RWPE1 (cell line): Measurements from ENCODE around the gene PHYHD1.
A peak's percentile ranks its signal among the peaks of the same experiment; 100 is the strongest.

Experiments used
- CTCF ChIA-PET: fragments of 350-600 bp; sonication (Branson Sonifier 250); formaldehyde crosslinking; extraction: SDS; loops from one replicate; lab custom pipeline; 2021; lab: Yijun Ruan, JAX
- POLR2A ChIA-PET: fragments of 400-600 bp; formaldehyde crosslinking; extraction: SDS; loops from one replicate; lab custom pipeline; 2020; ENCODE audit warnings: antibody characterized with exemption; ENCODE audit not compliant: low non-redundant PET; lab: Yijun Ruan, JAX
- DNase-seq: peaks from one replicate; pipeline ENCODE4 v3.0.0; 2012; ENCODE audit warnings: low spot score
- H3K27ac ChIP-seq: fragments of 450-650 bp; 2 replicates; pipeline ENCODE4 v1.5.1; 2017
- CTCF ChIP-seq: fragments of 450-650 bp; conservative IDR thresholded peaks from 2 replicates; pipeline ENCODE4 v1.5.1; 2017; ENCODE audit warnings: low read depth, mild to moderate bottlenecking

PHYHD1 gene

GRCh38 chr9:128899566-128900322 lies 21.0 kb upstream of the PHYHD1 start:
- POLR2A ChIA-PET = no interaction called here
- peak overlapping the region; percentile 99 for H3K27ac ChIP-seq
- TF ChIP-seq CTCF = no peak
- CTCF ChIA-PET = interaction anchor here (0.6 to 2.2 kb wide), 3 partner anchors 9 to 196 kb away, joined by 3 to 9 read pairs (median 4); no protein-coding TSS in a partner anchor
- DNase-seq = peak; percentile 67

- POLR2A ChIA-PET = interaction anchor here (0.6 kb wide), 1 partner anchor 41 kb away, joined by 4 read pairs; no protein-coding TSS in a partner anchor
- CTCF ChIA-PET = interaction anchor here (0.7 to 2.2 kb wide), 2 partner anchors 11 to 19 kb away, joined by 4 to 9 read pairs; partner anchors contain the start of gene PHYHD1
- TF ChIP-seq CTCF = no peak
These were observed 19.4 kb upstream of the PHYHD1 start for GRCh38 chr9:128901379-128901778.

GRCh38 chr9:128901822-128902221 lies 19.0 kb upstream of the PHYHD1 start:
- CTCF ChIA-PET = interaction anchor here (0.7 to 2.2 kb wide), 4 partner anchors 12 to 47 kb away, joined by 3 to 9 read pairs (median 4); partner anchors contain the start of gene PHYHD1
- no peak for DNase-seq
- TF ChIP-seq CTCF = no peak
- H3K27ac ChIP-seq = peak overlapping the region; percentile 99
- POLR2A ChIA-PET = interaction anchor here (0.6 kb wide), 1 partner anchor 41 kb away, joined by 4 read pairs; no protein-coding TSS in a partner anchor

More at GRCh38 chr9:128901379-128901778, 19.4 kb upstream of the PHYHD1 start:
- peak overlapping the region; percentile 99 for H3K27ac ChIP-seq
- no peak for DNase-seq

- TF ChIP-seq CTCF = no peak
- peak overlapping the region; percentile 99 for H3K27ac ChIP-seq
- DNase-seq = peak; percentile 74
- POLR2A ChIA-PET = interaction anchor here (0.5 to 0.9 kb wide), 4 partner anchors 12 to 84 kb away, joined by 3 to 6 read pairs (median 4); partner anchors contain the start of gene ENDOG
- CTCF ChIA-PET = interaction anchor here (0.6 to 1.3 kb wide), 3 partner anchors 26 to 47 kb away, joined by 3 to 4 read pairs (median 3); no protein-coding TSS in a partner anchor
These were observed 18.3 kb upstream of the PHYHD1 start for GRCh38 chr9:128902351-128903078.

- H3K27ac ChIP-seq = peak overlapping the region; percentile 99
- DNase-seq = no peak
- no peak for TF ChIP-seq CTCF
- POLR2A ChIA-PET = interaction anchor here (0.8 to 0.9 kb wide), 2 partner anchors 13 to 85 kb away, joined by 3 to 4 read pairs; partner anchors contain the start of gene ENDOG
- CTCF ChIA-PET = interaction anchor here (0.6 to 1.3 kb wide), 2 partner anchors 25 to 48 kb away, joined by 3 to 4 read pairs; no protein-coding TSS in a partner anchor
These were observed 17.7 kb upstream of the PHYHD1 start for GRCh38 chr9:128903079-128903461.
